Lung (tissue), 16 donors: ENCODE measurements around the gene POLR2C. TPM values are rescaled to one million over a fixed set of nuclear protein-coding genes. Genes with fewer than 3 reads are reported as not detected.

Source experiments
- ATAC-seq: fragments of 200-7000 bp; cut with Tn5 transposase; one replicate; pipeline ENCODE4 v1.9.1; 2020; ENCODE audit warnings: moderate number of reproducible peaks; ENCODE audit not compliant: insufficient read depth, low FRiP score
- DNase-seq, 3 donors: peaks; one replicate each; pipeline ENCODE4 v3.0.0-alpha.2; 2013 to 2017
- H3K27ac ChIP-seq, 2 donors: one replicate each; pipeline ENCODE4 v1.5.1; 2013; ENCODE audit warnings: mild to moderate bottlenecking in 2 of 2, moderate library complexity in 2 of 2, control low read depth in 1 of 2, inconsistent platforms in 1 of 2, low read depth in 1 of 2, low read length in 1 of 2
- H3K27me3 ChIP-seq, 3 donors: one replicate each; pipeline ENCODE4 v1.5.1; 2013; ENCODE audit warnings: low read length in 2 of 3; ENCODE audit not compliant: control insufficient read depth in 3 of 3, insufficient read depth in 3 of 3
- H3K36me3 ChIP-seq, 4 donors: one replicate each; pipeline ENCODE4 v1.5.1; 2013; ENCODE audit warnings: low read length in 4 of 4, mild to moderate bottlenecking in 1 of 4, moderate library complexity in 1 of 4; ENCODE audit not compliant: control insufficient read depth in 4 of 4, insufficient read depth in 4 of 4
- H3K4me1 ChIP-seq, 5 donors: one replicate each; pipeline ENCODE4 v1.5.1; 2013; ENCODE audit warnings: low read length in 5 of 5, mild to moderate bottlenecking in 2 of 5, moderate library complexity in 1 of 5; ENCODE audit not compliant: control insufficient read depth in 5 of 5, insufficient read depth in 5 of 5
- H3K4me3 ChIP-seq: one replicate; pipeline ENCODE4 v1.5.1; 2013; ENCODE audit warnings: mild to moderate bottlenecking, control low read depth, moderate library complexity
- H3K9ac ChIP-seq, 2 donors: one replicate each; pipeline ENCODE4 v1.5.1; 2013; ENCODE audit warnings: low read length in 2 of 2, control low read depth in 1 of 2; ENCODE audit not compliant: insufficient read depth in 1 of 2
- H3K9me3 ChIP-seq, 4 donors: one replicate each; pipeline ENCODE4 v1.5.1; 2013; ENCODE audit warnings: low read length in 3 of 4, mild to moderate bottlenecking in 1 of 4, moderate library complexity in 1 of 4; ENCODE audit not compliant: control insufficient read depth in 4 of 4, insufficient read depth in 3 of 4
- WGBS, 2 donors: extraction: QIAGEN DNeasy Blood & Tissue Kit; methylation state at CpG; one replicate each; pipeline ENCODE4 v1.1.7; 2013; 5-methylcytosine and 5-hydroxymethylcytosine counted together
- long read RNA-seq, 5 donors: transcript quantifications; one replicate each; lab custom pipeline, GENCODE V29; 2026
- polyA plus RNA-seq, 2 donors: library from polyadenylated mRNA; stranded (reverse); fragments of 200-250 nt; gene quantifications; one replicate each; pipeline ENCODE4 v1.2.1, GENCODE V29; 2013
- total RNA-seq, 2 donors: library from RNA; depleted of rRNA in 1 of 2; stranded (reverse); fragments of >200 nt in 1 of 2; gene quantifications; one replicate each; pipeline ENCODE4 v1.2.1, GENCODE V29; 2014 to 2021
- TF ChIP-seq, protein P1 (sequence below): IDR thresholded peaks from 2 replicates; pipeline ENCODE4 v1.5.1; 2012; ENCODE audit warnings: mild to moderate bottlenecking; ENCODE audit errors: control extremely low read depth, extremely low read depth
- donor health status: control.
- donor health status: control.
- donor health status: Bipolar disorder and iron deficiency.
- donor health status: healthy.
- donor health status: DM: yes; HTN: yes; CAD: no.

The POLR2C gene
- total RNA-seq (100 to 1,000 TPM in 1 of 2 donors, 10 to 100 TPM in 1; 89.5 to 124 TPM), polyA plus RNA-seq (10 to 100 TPM; 65.8 to 75.4 TPM)
- long read RNA-seq, donor 1, transcript POLR2C-201 (9 exons, 2,057 nt) = major isoform, 50 of 52 reads
- long read RNA-seq, donor 1, partial matches to known transcripts = 0 of 52 reads
- long read RNA-seq, donor 1, other reads (novel, unspliced or antisense) = 0 of 52 reads
- long read RNA-seq, donor 2, transcript POLR2C-201 (9 exons, 2,057 nt) = major isoform, 8 of 8 reads
- long read RNA-seq, donor 2, partial matches to known transcripts = 0 of 8 reads
- long read RNA-seq, donor 2, other reads (novel, unspliced or antisense) = 0 of 8 reads
- long read RNA-seq, donor 3, transcript POLR2C-201 (9 exons, 2,057 nt) = major isoform, 21 of 30 reads
- long read RNA-seq, donor 3, partial matches to known transcripts = 0 of 30 reads
- long read RNA-seq, donor 3, other reads (novel, unspliced or antisense) = 6 of 30 reads
- long read RNA-seq, donor 4, transcript POLR2C-201 (9 exons, 2,057 nt) = major isoform, 10 of 22 reads
- long read RNA-seq, donor 4, partial matches to known transcripts = 9 of 22 reads
- long read RNA-seq, donor 4, other reads (novel, unspliced or antisense) = 0 of 22 reads
- long read RNA-seq, donor 5, transcript POLR2C-201 (9 exons, 2,057 nt) = major isoform, 41 of 55 reads
- long read RNA-seq, donor 5, partial matches to known transcripts = 0 of 55 reads
- long read RNA-seq, donor 5, other reads (novel, unspliced or antisense) = 11 of 55 reads

DNA sequence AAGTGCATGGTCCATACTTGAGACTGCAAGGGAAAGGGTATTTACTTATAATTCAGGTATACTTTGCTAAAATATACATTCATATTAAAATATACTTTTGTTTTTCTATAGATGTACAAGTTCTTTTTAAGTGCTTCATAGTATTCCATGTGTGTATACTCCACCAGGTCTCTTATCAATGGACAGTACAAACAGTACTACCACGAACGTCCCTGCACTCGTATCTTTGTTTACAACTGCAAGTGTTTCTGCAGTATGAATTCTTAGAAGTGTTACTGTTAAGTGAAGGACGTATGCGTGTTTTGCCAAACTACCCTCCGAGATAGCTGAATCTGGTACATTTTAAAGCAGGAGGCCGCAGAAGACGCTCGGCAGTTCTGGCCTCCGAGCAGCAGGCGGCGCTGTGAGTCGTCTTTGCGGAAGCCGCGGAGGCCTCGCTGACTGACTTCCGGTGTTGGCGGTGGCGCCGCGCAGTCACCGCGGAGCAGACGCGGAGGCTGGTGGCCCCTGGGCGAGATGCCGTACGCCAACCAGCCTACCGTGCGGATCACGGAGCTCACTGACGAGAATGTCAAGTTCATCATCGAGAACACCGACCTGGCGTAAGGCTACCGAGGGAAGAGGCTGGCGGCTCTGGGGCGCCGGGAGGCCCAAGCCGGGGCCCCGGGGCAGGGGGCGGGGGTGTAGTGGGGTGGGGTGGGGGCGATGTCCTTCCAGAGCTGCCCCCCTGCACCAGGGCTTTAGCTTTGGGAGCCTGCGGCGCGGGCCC is at the start of gene POLR2C:
Gene POLR2C, plus strand, starts transcription at position 471 of the 769 bp plus-strand sequence. Its CDS starts 46 bp downstream, at position 517.
- 1 to 3% methylated on average over 44 to 47 of the region's 47 CpGs for WGBS, 2 donors
- DNase-seq = peak; percentile 86 to 92 (median 90)
- H3K27ac ChIP-seq = peak within 1 kb of the TSS in 1 of 2 donors; percentile 84
- H3K36me3 ChIP-seq = peaks cover 15 to 36% (median 36%) of the 10 kb centered on the region in 4 donors
- no peaks in the 10 kb centered on the region for H3K27me3 ChIP-seq
- ATAC-seq = peak; percentile 96
- peak within 1 kb of the TSS; percentile 93 for H3K4me3 ChIP-seq
- no peaks in the 10 kb centered on the region for H3K9me3 ChIP-seq
- peaks cover 0 to 12% (median 4%) of the 10 kb centered on the region in 5 donors for H3K4me1 ChIP-seq
- TF ChIP-seq, protein P1, sequence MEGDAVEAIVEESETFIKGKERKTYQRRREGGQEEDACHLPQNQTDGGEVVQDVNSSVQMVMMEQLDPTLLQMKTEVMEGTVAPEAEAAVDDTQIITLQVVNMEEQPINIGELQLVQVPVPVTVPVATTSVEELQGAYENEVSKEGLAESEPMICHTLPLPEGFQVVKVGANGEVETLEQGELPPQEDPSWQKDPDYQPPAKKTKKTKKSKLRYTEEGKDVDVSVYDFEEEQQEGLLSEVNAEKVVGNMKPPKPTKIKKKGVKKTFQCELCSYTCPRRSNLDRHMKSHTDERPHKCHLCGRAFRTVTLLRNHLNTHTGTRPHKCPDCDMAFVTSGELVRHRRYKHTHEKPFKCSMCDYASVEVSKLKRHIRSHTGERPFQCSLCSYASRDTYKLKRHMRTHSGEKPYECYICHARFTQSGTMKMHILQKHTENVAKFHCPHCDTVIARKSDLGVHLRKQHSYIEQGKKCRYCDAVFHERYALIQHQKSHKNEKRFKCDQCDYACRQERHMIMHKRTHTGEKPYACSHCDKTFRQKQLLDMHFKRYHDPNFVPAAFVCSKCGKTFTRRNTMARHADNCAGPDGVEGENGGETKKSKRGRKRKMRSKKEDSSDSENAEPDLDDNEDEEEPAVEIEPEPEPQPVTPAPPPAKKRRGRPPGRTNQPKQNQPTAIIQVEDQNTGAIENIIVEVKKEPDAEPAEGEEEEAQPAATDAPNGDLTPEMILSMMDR = peak; percentile 90
- H3K9ac ChIP-seq = peak within 1 kb of the TSS; percentile 56 to 76

DNA sequence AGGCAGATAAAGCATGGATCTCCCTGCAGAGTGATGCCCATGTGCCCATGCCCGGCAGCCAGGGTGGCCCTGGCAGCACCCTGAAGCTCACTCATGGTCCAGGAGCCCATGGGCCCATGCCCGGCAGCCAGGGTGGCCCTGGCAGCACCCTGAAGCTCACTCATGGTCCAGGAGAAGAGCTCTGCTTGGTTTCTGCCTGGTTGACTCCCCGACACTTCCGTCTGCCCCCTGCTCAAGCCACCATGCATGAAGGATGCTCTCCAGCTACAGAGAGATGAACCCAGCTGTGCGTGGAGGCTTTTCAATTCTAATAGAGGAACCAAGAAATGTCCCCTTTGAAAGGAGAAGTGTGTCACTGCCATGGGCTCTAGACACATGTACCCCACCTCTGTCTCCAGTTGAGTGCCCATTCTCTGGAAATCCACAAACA is 49.2 kb upstream of the POLR2C start:
- WGBS, 2 donors = 89 to 91% methylated on average over 5 of the region's 5 CpGs
- ATAC-seq = no peak
- H3K36me3 ChIP-seq = no peaks in the 10 kb centered on the region
- DNase-seq = no peak
- no peaks in the 10 kb centered on the region for H3K9me3 ChIP-seq
- no peak overlapping the region for H3K27ac ChIP-seq
- H3K4me3 ChIP-seq = no peak overlapping the region
- peaks cover 0 to 23% (median 5%) of the 10 kb centered on the region in 5 donors for H3K4me1 ChIP-seq
- no peak overlapping the region for H3K9ac ChIP-seq
- no peaks in the 10 kb centered on the region for H3K27me3 ChIP-seq
- TF ChIP-seq, protein P1 = no peak

DNA sequence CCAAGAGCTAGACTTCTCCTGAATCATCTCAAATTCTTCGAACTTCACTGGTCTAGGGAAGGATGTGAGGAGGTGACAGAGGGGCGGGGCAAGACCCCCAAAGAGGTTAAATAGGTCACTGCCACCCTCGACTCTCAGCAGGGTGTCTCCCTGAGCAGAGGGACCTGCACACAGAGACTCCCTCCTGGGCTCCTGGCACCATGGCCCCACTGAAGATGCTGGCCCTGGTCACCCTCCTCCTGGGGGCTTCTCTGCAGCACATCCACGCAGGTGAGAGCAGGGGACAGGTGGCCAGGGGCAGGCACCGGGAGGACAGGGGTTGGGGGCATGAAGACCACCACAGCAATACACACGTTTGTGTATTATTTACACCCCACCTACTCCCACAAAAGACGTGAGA is 48.7 kb upstream of the POLR2C start:
- Histone ChIP-seq H3K27me3 (no peaks in the 10 kb centered on the region), H3K9me3 (no peaks in the 10 kb centered on the region), H3K4me1 (peaks cover 0 to 25% (median 8%) of the 10 kb centered on the region in 5 donors), H3K4me3 (no peak overlapping the region), H3K36me3 (no peaks in the 10 kb centered on the region), H3K9ac (no peak overlapping the region), H3K27ac (no peak overlapping the region)
- WGBS, 2 donors = 68 to 83% methylated on average over 7 of the region's 7 CpGs
- TF ChIP-seq, protein P1 = no peak
- no peak for DNase-seq
- no peak for ATAC-seq
